A549 (cell line): ENCODE results near the gene MFSD12. TPM values are rescaled to one million over a fixed set of nuclear protein-coding genes. Genes with fewer than 3 reads are reported as not detected.
A peak's percentile ranks its signal among the peaks of the same experiment; 100 is the strongest.

Source experiments
- ATAC-seq, 2 experiments: fragments of 200-7000 bp in 1 of 2; fragments of >200 bp in 1 of 2; cut with Nextera tagmentation in 1 of 2; cut with Tn5 transposase in 1 of 2; 3 replicates each; pipeline versions ENCODE4 v1.8.0 to v1.9.1; 2018 to 2020; ENCODE audit warnings: mild to moderate bottlenecking in 1 of 2, moderate library complexity in 1 of 2
- CTCF ChIA-PET: fragments of 300-600 bp; sonication (Branson Sonifier 250); formaldehyde crosslinking; extraction: SDS; loops from one replicate; lab custom pipeline; 2021; ENCODE audit warnings: antibody characterized with exemption, inconsistent platforms; lab: Yijun Ruan, JAX
- POLR2A ChIA-PET: fragments of 350-600 bp; formaldehyde crosslinking; extraction: SDS; loops from one replicate; lab custom pipeline; 2021; ENCODE audit warnings: antibody characterized with exemption, inconsistent platforms; lab: Yijun Ruan, JAX
- DNase-seq, 2 experiments: peaks; one replicate each; pipeline versions ENCODE4 v3.0.0 to v3.0.0-alpha.2; 2011 to 2016; ENCODE audit warnings: low read depth in 1 of 2, low spot score in 1 of 2
- FAIRE-seq: peaks from 2 replicates; lab custom pipeline; 2011; peaks lifted over from hg19 to GRCh38; lab: Jason Lieb, UNC
- H3K27ac ChIP-seq, 2 experiments: fragments of >200 bp; sonication (Bioruptor Twin); formaldehyde crosslinking; 3 replicates each; pipeline ENCODE4 v1.5.1; 2016 to 2017
- H3K4me1 ChIP-seq: fragments of >200 bp; sonication (Bioruptor Twin); formaldehyde crosslinking; 3 replicates; pipeline ENCODE4 v1.6.1; 2016
- H3K4me2 ChIP-seq: fragments of >200 bp; sonication (Bioruptor Twin); formaldehyde crosslinking; 3 replicates; pipeline ENCODE4 v1.6.1; 2016
- H3K4me3 ChIP-seq: fragments of >200 bp; sonication (Bioruptor Twin); formaldehyde crosslinking; 3 replicates; pipeline ENCODE4 v1.5.1; 2016
- H3K9me3 ChIP-seq: fragments of >200 bp; sonication (Bioruptor Twin); formaldehyde crosslinking; 3 replicates; pipeline ENCODE4 v1.6.1; 2016
- ATOH8 ChIP-seq: fragments of 250-450 bp; sonication (Bioruptor Pico); IDR thresholded peaks from 2 replicates; pipeline ENCODE4 v1.5.0; 2020; ENCODE audit warnings: low read depth, mild to moderate bottlenecking, moderate library complexity
- CHD4 ChIP-seq: fragments of 200-600 bp; sonication (generic); IDR thresholded peaks from 2 replicates; pipeline ENCODE4 v1.6.1; 2016; ENCODE audit warnings: antibody characterized with exemption, mild to moderate bottlenecking, borderline replicate concordance
- CTCF ChIP-seq: fragments of >200 bp; sonication (Bioruptor Twin); formaldehyde crosslinking; IDR thresholded peaks from 3 replicates; pipeline ENCODE4 v1.5.1; 2016
- EHMT2 ChIP-seq: fragments of 200-600 bp; sonication (generic); IDR thresholded peaks from 2 replicates; pipeline ENCODE4 v1.6.1; 2016; ENCODE audit warnings: antibody characterized with exemption, low read depth, mild to moderate bottlenecking, moderate library complexity
- HOXA7 ChIP-seq: fragments of 250-450 bp; sonication (Bioruptor Pico); IDR thresholded peaks from 2 replicates; pipeline ENCODE4 v1.5.0; 2020; ENCODE audit warnings: mild to moderate bottlenecking, moderate library complexity
- HOXB13 ChIP-seq: fragments of 250-450 bp; sonication (Bioruptor Pico); IDR thresholded peaks from 2 replicates; pipeline ENCODE4 v1.5.0; 2020; ENCODE audit warnings: low read depth, mild to moderate bottlenecking, moderate library complexity
- JUN ChIP-seq, 2 experiments: fragments of >200 bp; sonication (Bioruptor Twin); formaldehyde crosslinking; IDR thresholded peaks; 2 replicates in 1 of 2; 3 replicates in 1 of 2; pipeline ENCODE4 v1.6.1; 2016 to 2017
- MAZ ChIP-seq: fragments of 150-350 bp; IDR thresholded peaks from 2 replicates; pipeline ENCODE4 v1.6.1; 2014; ENCODE audit warnings: antibody characterized with exemption, low read depth, low read length, borderline replicate concordance
- NFE2L2 ChIP-seq: fragments of 150-350 bp; conservative IDR thresholded peaks from 2 replicates; pipeline ENCODE4 v1.6.1; 2014; ENCODE audit warnings: low read length
- NPAS2 ChIP-seq: fragments of 250-450 bp; sonication (Bioruptor Pico); IDR thresholded peaks from 2 replicates; pipeline ENCODE4 v1.8.0; 2022; ENCODE audit warnings: mild to moderate bottlenecking, moderate library complexity, borderline replicate concordance
- PBX3 ChIP-seq: IDR thresholded peaks from 2 replicates; pipeline ENCODE4 v1.6.1; 2012
- PHF8 ChIP-seq: fragments of 200-600 bp; sonication (generic); IDR thresholded peaks from 2 replicates; pipeline ENCODE4 v1.6.1; 2016; ENCODE audit warnings: low read depth, mild to moderate bottlenecking, antibody characterized with exemption, moderate library complexity, borderline replicate concordance
- POLR2A ChIP-seq: IDR thresholded peaks from 2 replicates; pipeline ENCODE4 v1.6.1; 2012; ENCODE audit warnings: mild to moderate bottlenecking, low read length
- RAD21 ChIP-seq, 2 experiments: fragments of >200 bp in 1 of 2; sonication (Bioruptor Twin) in 1 of 2; formaldehyde crosslinking in 1 of 2; IDR thresholded peaks in 1 of 2; conservative IDR thresholded peaks in 1 of 2; 2 replicates in 1 of 2; 3 replicates in 1 of 2; pipeline ENCODE4 v1.6.1; 2012 to 2018; ENCODE audit warnings: inconsistent platforms in 1 of 2
- SMC3 ChIP-seq: fragments of >200 bp; sonication (Bioruptor Twin); formaldehyde crosslinking; IDR thresholded peaks from 3 replicates; pipeline ENCODE4 v1.6.1; 2018; ENCODE audit warnings: inconsistent platforms
- ZSCAN20 ChIP-seq: fragments of 250-450 bp; sonication (Bioruptor Pico); IDR thresholded peaks from 2 replicates; pipeline ENCODE4 v1.8.0; 2022; ENCODE audit warnings: mild to moderate bottlenecking, moderate library complexity
- WGBS: methylation state at CpG from one replicate; pipeline ENCODE4 v1.1.6; 2017; ENCODE audit errors: missing lambda C conversion rate; 5-methylcytosine and 5-hydroxymethylcytosine counted together
- polyA plus RNA-seq, 4 experiments: library from polyadenylated mRNA; depleted of rRNA in 3 of 4; stranded (reverse); fragments of >200 nt; fragmentation: RNase III in 1 of 4; extraction: RNeasy Plus Mini Kit Qiagen cat#74134 plus additional on column Dnase treatment in 1 of 4; gene quantifications; 2 replicates in 3 of 4; 3 replicates in 1 of 4; pipeline ENCODE4 v1.2.3, GENCODE V29; 2011 to 2017

Gene MFSD12
- polyA plus RNA-seq, 2 of the 4 experiments (the other 2 are of a cell fraction) = 52.5 to 115 TPM

- ChIA-PET CTCF (interaction anchor here (0.6 to 4.0 kb wide), 10 partner anchors 9 to 42 kb away, joined by 3 to 43 read pairs (median 4); no protein-coding TSS in a partner anchor), POLR2A (no interaction called here)
- DNase-seq = no peak
- H3K4me1 ChIP-seq = peaks cover 11% of the 10 kb centered on the region; the same call in 1 of the 3 replicates
- no peak for FAIRE-seq
- peaks cover 8% of the 10 kb centered on the region; the same call in 2 of the 3 replicates for H3K9me3 ChIP-seq
- H3K4me2 ChIP-seq = peak overlapping the region; percentile 85; the same call in 1 of the 3 replicates
- peak; percentile 44 to 55; a peak in 4 of 6 replicates for ATAC-seq
- TF ChIP-seq ATOH8 (no peak), PBX3 (no peak), NFE2L2 (no peak), JUN (IDR thresholded peaks at IDR 0.05) (no peak), NPAS2 (CRISPR knock-in tag) (no peak), RAD21 (conservative IDR thresholded peaks at IDR 0.05 in 1 of 2, IDR thresholded peaks at IDR 0.05 in 1 of 2) (no peak), HOXB13 (CRISPR knock-in tag) (no peak), ZSCAN20 (CRISPR knock-in tag) (no peak), PHF8 (no peak), MAZ (no peak), EHMT2 (no peak), CHD4 (no peak), POLR2A (no peak)
- H3K4me3 ChIP-seq = no peak overlapping the region
- 34% methylated on average over 16 of the region's 31 CpGs for WGBS
- no peak overlapping the region for H3K27ac ChIP-seq
Measured at GRCh38 chr19:3586707-3587346, 29.4 kb upstream of the MFSD12 start.

- H3K4me3 ChIP-seq = peak overlapping the region; percentile 34; the same call in 2 of the 3 replicates
- DNase-seq (no peak), FAIRE-seq (no peak), ATAC-seq (peak in 1 of 2 experiments; percentile 51; a peak in 3 of 6 replicates)
- TF ChIP-seq SMC3 = peak; percentile 43; the same call in 2 of the 3 replicates
- TF ChIP-seq CTCF = peak; percentile 46
- TF ChIP-seq RAD21 (conservative IDR thresholded peaks at IDR 0.05 in 1 of 2, IDR thresholded peaks at IDR 0.05 in 1 of 2) = peak; percentile 44 to 51; a peak in 3 of 5 replicates
- no peak for TF ChIP-seq HOXA7 (CRISPR knock-in tag)
- peaks cover 5% of the 10 kb centered on the region; the same call in 2 of the 3 replicates for H3K9me3 ChIP-seq
- peak overlapping the region in 1 of 2 experiments; percentile 81; a peak in 3 of 6 replicates for H3K27ac ChIP-seq
- H3K4me1 ChIP-seq = peaks cover 11% of the 10 kb centered on the region; the same call in 1 of the 3 replicates
- 67% methylated on average over 3 of the region's 16 CpGs for WGBS
- peak overlapping the region; percentile 85 for H3K4me2 ChIP-seq
- CTCF ChIA-PET = interaction anchor here (0.6 to 4.0 kb wide), 15 partner anchors 10 to 101 kb away, joined by 3 to 43 read pairs (median 3); no protein-coding TSS in a partner anchor
- POLR2A ChIA-PET = no interaction called here
Measured at GRCh38 chr19:3586127-3586626, 28.8 kb upstream of the MFSD12 start.
